Osteoblast (primary cell): ENCODE data around the gene ZNF296. TPM values are rescaled to one million over a fixed set of nuclear protein-coding genes. Genes with fewer than 3 reads are reported as not detected.
"Not testable (repeated sequence)": the region's sequence is repeated elsewhere in the genome, so short reads cannot be mapped to it uniquely, and the experiment has no call there.

Source experiments
- DNase-seq: peaks from one replicate; pipeline ENCODE4 v3.0.0; 2011; ENCODE audit warnings: low spot score, mixed read lengths; ENCODE audit not compliant: insufficient read length; ENCODE audit errors: missing footprints
- H2AFZ ChIP-seq: 2 replicates; pipeline ENCODE4 v1.6.0; 2011; ENCODE audit warnings: mild to moderate bottlenecking, low read length
- H3K27ac ChIP-seq: 2 replicates; pipeline ENCODE4 v1.5.1; 2011; ENCODE audit warnings: mild to moderate bottlenecking, low read depth, low read length, moderate library complexity
- H3K27me3 ChIP-seq: 2 replicates; pipeline ENCODE4 v1.6.0; 2012; ENCODE audit warnings: mild to moderate bottlenecking, control low read depth, inconsistent platforms, low read length, moderate library complexity; ENCODE audit not compliant: insufficient read depth
- H3K36me3 ChIP-seq: 2 replicates; pipeline ENCODE4 v1.5.1; 2011; ENCODE audit warnings: mild to moderate bottlenecking, low read length, control low read depth, moderate library complexity; ENCODE audit not compliant: insufficient read depth
- H3K4me1 ChIP-seq: 2 replicates; pipeline ENCODE4 v1.5.1; 2011; ENCODE audit warnings: mild to moderate bottlenecking, low read length, control low read depth, moderate library complexity; ENCODE audit not compliant: insufficient read depth
- H3K4me2 ChIP-seq: 2 replicates; pipeline ENCODE4 v1.6.0; 2011; ENCODE audit warnings: mild to moderate bottlenecking, low read length; ENCODE audit not compliant: insufficient read depth
- H3K4me3 ChIP-seq: fragments of 200-600 bp; sonication (generic); 3 replicates; pipeline ENCODE4 v1.5.1; 2012; ENCODE audit warnings: mild to moderate bottlenecking, low read length, inconsistent platforms; ENCODE audit not compliant: insufficient read depth
- H3K79me2 ChIP-seq: 2 replicates; pipeline ENCODE4 v1.6.0; 2012; ENCODE audit warnings: mild to moderate bottlenecking, low read length, control low read depth, inconsistent platforms; ENCODE audit not compliant: insufficient read depth
- H3K9me3 ChIP-seq: 2 replicates; pipeline ENCODE4 v1.5.1; 2011; ENCODE audit warnings: low read depth, low read length, control low read depth
- H4K20me1 ChIP-seq: 2 replicates; pipeline ENCODE4 v1.6.0; 2012; ENCODE audit warnings: mild to moderate bottlenecking, low read length, control low read depth; ENCODE audit not compliant: insufficient read depth
- total RNA-seq: library from RNA; depleted of rRNA; stranded (reverse); fragments of >200 nt; gene quantifications from 2 replicates; pipeline ENCODE4 v1.2.3, GENCODE V29; 2012
- TF ChIP-seq, protein P1 (sequence below): IDR thresholded peaks from 2 replicates; pipeline ENCODE4 v1.5.1; 2011; ENCODE audit warnings: mild to moderate bottlenecking, low read depth, low read length, moderate library complexity; ENCODE audit errors: extremely low read depth

The ZNF296 gene
- total RNA-seq, 1 donor, result not detected

DNA sequence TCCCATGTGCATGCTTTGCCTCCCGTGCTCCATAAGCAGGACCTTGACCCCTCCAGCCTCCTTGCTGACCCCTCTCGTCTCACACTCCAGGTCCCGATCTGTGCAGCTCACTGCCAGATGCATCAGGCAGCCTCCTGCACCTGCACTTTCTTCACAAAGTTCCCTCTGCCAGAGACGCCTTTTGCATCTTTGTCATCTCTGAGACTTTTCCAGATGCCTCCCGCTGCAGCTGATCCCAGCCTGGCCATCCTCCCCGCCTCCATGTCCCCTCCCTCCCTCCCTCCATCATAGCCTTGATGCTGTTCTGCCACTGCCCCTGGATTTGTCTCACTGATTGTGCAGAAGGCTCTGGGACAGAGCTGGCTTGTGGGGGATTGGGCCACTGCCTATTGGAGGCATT, 46.6 kb upstream of the ZNF296 start:
- Histone ChIP-seq H3K27ac (no peak overlapping the region), H3K4me1 (no peaks in the 10 kb centered on the region), H3K27me3 (no peaks in the 10 kb centered on the region), H3K79me2 (peaks cover 90% of the 10 kb centered on the region), H3K4me2 (no peak overlapping the region), H3K36me3 (no peaks in the 10 kb centered on the region), H3K4me3 (no peak overlapping the region), H3K9me3 (no peaks in the 10 kb centered on the region), H4K20me1 (peaks cover 74% of the 10 kb centered on the region), H2AFZ (no peak overlapping the region)
- TF ChIP-seq, protein P1, sequence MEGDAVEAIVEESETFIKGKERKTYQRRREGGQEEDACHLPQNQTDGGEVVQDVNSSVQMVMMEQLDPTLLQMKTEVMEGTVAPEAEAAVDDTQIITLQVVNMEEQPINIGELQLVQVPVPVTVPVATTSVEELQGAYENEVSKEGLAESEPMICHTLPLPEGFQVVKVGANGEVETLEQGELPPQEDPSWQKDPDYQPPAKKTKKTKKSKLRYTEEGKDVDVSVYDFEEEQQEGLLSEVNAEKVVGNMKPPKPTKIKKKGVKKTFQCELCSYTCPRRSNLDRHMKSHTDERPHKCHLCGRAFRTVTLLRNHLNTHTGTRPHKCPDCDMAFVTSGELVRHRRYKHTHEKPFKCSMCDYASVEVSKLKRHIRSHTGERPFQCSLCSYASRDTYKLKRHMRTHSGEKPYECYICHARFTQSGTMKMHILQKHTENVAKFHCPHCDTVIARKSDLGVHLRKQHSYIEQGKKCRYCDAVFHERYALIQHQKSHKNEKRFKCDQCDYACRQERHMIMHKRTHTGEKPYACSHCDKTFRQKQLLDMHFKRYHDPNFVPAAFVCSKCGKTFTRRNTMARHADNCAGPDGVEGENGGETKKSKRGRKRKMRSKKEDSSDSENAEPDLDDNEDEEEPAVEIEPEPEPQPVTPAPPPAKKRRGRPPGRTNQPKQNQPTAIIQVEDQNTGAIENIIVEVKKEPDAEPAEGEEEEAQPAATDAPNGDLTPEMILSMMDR, result no peak
- DNase-seq, result peak; percentile 46

DNA sequence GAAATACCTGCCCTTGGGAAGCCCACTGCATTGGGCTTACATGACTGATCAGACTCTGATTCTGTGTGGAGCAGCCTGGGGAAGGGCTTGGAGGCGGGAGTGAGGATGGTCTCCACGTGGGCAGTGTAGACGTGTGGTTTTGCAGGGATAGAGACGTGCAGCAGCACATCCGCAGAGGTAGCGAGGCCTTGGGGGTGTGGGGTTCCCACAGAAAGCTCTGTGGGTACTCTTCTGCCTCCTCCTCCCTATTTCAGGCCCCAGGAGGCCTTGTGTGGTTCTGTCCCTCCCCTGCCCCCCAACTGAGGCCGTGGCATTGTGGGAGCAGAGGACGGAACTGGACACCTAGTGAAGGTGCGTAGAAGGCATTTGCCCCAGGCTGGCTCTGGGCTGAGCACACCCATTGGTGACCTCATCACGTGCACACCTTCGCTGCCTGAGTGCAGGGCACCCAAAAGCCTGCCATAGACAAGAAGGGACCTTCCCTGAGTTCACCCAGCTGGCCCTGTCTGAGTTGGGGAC, 45.6 kb upstream of the ZNF296 start:
- no peaks in the 10 kb centered on the region for H3K27me3 ChIP-seq
- H2AFZ ChIP-seq, result no peak overlapping the region
- no peak overlapping the region for H3K4me2 ChIP-seq
- H4K20me1 ChIP-seq, result peaks cover 79% of the 10 kb centered on the region
- peaks cover 92% of the 10 kb centered on the region for H3K79me2 ChIP-seq
- H3K9me3 ChIP-seq, result no peaks in the 10 kb centered on the region
- H3K36me3 ChIP-seq, result no peaks in the 10 kb centered on the region
- peaks cover 8% of the 10 kb centered on the region for H3K4me1 ChIP-seq
- H3K4me3 ChIP-seq, result no peak overlapping the region
- no peak overlapping the region for H3K27ac ChIP-seq
- TF ChIP-seq, protein P1, result no peak
- DNase-seq, result peak; percentile 47

DNA sequence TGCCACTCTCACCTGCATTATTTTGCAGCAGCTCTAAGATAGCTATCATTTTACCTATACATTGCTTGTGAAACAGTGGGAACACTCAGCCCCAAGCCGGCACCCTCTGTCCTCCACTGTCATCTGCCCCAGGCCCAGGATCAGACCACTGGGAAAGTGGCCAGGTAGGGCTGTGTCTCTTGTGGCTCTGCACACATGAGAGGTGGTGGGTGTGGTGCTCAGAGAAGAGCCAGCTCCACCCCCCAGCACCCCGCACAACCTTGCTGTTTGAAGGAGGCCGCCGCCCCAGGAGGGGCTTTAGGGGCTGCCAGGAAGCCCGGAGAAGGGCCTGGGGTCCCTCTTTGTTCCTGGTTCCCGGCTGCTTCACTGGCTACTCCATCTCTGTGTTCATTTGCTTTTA, 43.3 kb upstream of the ZNF296 start:
- Histone ChIP-seq H3K79me2 (peaks cover 93% of the 10 kb centered on the region), H3K4me2 (no peak overlapping the region), H3K36me3 (no peaks in the 10 kb centered on the region), H3K9me3 (no peaks in the 10 kb centered on the region), H3K27ac (no peak overlapping the region), H2AFZ (no peak overlapping the region), H3K4me1 (peaks cover 8% of the 10 kb centered on the region), H4K20me1 (peaks cover 82% of the 10 kb centered on the region), H3K27me3 (no peaks in the 10 kb centered on the region), H3K4me3 (no peak overlapping the region)
- peak; percentile 49 for DNase-seq
- TF ChIP-seq, protein P1, result no peak

DNA sequence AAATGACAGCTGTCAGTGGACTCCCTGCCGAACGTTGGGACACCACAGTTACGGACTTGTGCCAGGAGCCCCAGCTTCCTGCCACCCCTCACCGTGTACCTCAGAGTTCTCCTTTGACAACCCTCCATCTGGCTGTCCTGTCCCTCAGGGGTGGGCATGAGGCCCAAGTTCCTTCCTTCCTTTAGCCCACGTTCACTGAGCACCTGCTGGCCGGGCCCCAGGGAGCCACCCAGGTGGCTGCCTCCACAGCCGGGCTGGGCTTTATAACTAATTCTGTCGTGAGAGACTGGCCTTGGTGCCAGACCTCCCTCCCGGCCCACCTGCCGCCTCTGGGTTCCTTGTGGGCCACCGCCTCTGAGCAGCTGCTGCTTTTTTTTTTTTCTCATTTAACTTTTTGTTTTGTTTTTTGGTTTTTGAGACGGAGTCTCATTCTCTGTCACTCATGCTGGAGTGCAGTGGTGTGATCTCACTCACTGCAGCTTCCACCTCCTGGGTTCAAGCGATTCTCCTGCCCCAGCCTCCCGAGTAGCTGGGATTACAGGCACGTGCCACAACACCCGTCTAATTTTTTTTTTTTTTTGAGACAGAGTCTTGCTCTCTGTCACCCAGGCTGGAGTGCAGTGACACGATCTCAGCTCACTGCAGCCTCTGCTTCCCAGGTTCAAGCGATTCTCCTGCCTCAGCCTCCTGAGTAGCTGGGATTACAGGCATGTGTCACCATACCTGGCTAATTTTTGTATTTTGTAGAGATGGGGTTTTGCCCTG, 42.5 kb upstream of the ZNF296 start:
- not testable (repeated sequence) for H3K9me3 ChIP-seq, H3K4me3 ChIP-seq, H3K36me3 ChIP-seq, H3K27me3 ChIP-seq, H3K4me2 ChIP-seq, H2AFZ ChIP-seq, H3K27ac ChIP-seq, DNase-seq, H3K4me1 ChIP-seq
- H4K20me1 ChIP-seq, result peaks cover 79% of the 10 kb centered on the region
- H3K79me2 ChIP-seq, result peaks cover 93% of the 10 kb centered on the region
